DND-41 (cell line): Measurements from ENCODE around the gene ABCC10.

Experiments used
- ATAC-seq: fragments of 200-7000 bp; cut with Tn5 transposase; 3 replicates; pipeline ENCODE4 v1.9.1; 2021; ENCODE audit warnings: low read depth; ENCODE audit not compliant: insufficient read depth
- DNase-seq: peaks from one replicate; pipeline ENCODE4 v3.0.0-alpha.2; 2020
- H2AFZ ChIP-seq: 2 replicates; pipeline ENCODE4 v1.6.0; 2012; ENCODE audit warnings: low read depth, low read length
- H3K27ac ChIP-seq: 2 replicates; pipeline ENCODE4 v1.5.1; 2012; ENCODE audit warnings: low read length, inconsistent platforms
- H3K27me3 ChIP-seq: fragments of 200-600 bp; sonication (generic); 2 replicates; pipeline ENCODE4 v1.6.0; 2012; ENCODE audit warnings: low read length, mild to moderate bottlenecking, inconsistent platforms; ENCODE audit not compliant: insufficient read depth, poor library complexity
- H3K36me3 ChIP-seq: 2 replicates; pipeline ENCODE4 v1.5.1; 2012; ENCODE audit warnings: low read length, inconsistent platforms; ENCODE audit not compliant: insufficient read depth
- H3K4me1 ChIP-seq: 2 replicates; pipeline ENCODE4 v1.5.1; 2012; ENCODE audit warnings: mild to moderate bottlenecking, low read length; ENCODE audit not compliant: insufficient read depth
- H3K4me2 ChIP-seq: 2 replicates; pipeline ENCODE4 v1.6.0; 2012; ENCODE audit warnings: mild to moderate bottlenecking, moderate library complexity, low read length, inconsistent platforms; ENCODE audit not compliant: insufficient read depth
- H3K4me3 ChIP-seq, 2 experiments: fragments of 200-600 bp in 1 of 2; shearing (Covaris generic) in 1 of 2; 2 replicates each; pipeline ENCODE4 v1.5.1; 2012 to 2016; ENCODE audit warnings: inconsistent platforms in 2 of 2, low read length in 2 of 2, mild to moderate bottlenecking in 2 of 2, low read depth in 1 of 2, moderate library complexity in 1 of 2
- H3K79me2 ChIP-seq: 2 replicates; pipeline ENCODE4 v1.6.0; 2012; ENCODE audit warnings: low read length, inconsistent platforms; ENCODE audit not compliant: insufficient read depth
- H3K9ac ChIP-seq: 2 replicates; pipeline ENCODE4 v1.6.0; 2012; ENCODE audit warnings: low read depth, mild to moderate bottlenecking, inconsistent platforms, low read length, moderate library complexity
- H3K9me3 ChIP-seq: 2 replicates; pipeline ENCODE4 v1.5.1; 2012; ENCODE audit warnings: low read length, moderate library complexity, mild to moderate bottlenecking, inconsistent platforms; ENCODE audit not compliant: insufficient read depth, severe bottlenecking
- H4K20me1 ChIP-seq: 2 replicates; pipeline ENCODE4 v1.6.0; 2012; ENCODE audit warnings: low read length; ENCODE audit not compliant: insufficient read depth
- CTCF ChIP-seq: IDR thresholded peaks from 2 replicates; pipeline ENCODE4 v1.5.1; 2012; ENCODE audit warnings: borderline replicate concordance, low read length, moderate library complexity, mild to moderate bottlenecking; ENCODE audit not compliant: poor library complexity, severe bottlenecking; ENCODE audit errors: extremely low read depth
- EZH2 ChIP-seq: IDR thresholded peaks from 3 replicates; pipeline ENCODE4 v1.6.1; 2012; ENCODE audit warnings: borderline replicate concordance, low read depth, mild to moderate bottlenecking, moderate library complexity, low read length, inconsistent platforms; ENCODE audit not compliant: severe bottlenecking

The ABCC10 gene

DNA sequence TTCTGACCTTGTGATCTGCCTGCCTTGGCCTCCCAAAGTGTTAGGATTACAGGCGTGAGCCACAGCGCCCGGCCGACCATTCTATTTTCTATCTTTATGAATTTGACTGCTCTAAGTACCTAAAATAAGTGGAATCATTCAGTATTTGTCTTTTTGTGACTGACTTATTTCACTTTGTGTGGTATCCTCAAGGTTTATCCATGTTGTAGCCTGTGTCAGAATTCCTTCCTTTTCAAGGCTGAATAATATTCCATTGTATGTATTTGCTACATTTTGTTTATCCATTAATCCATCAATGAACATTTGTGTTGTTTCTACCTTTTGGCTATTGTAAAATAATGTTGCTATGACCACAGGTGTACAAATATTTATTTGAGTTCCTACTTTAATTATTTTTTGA lies 45.2 kb downstream of the ABCC10 start:
- DNase-seq (no peak), ATAC-seq (no peak)
- Histone ChIP-seq H3K4me3 (no peak overlapping the region), H3K36me3 (no peaks in the 10 kb centered on the region), H4K20me1 (no peaks in the 10 kb centered on the region), H3K9ac (no peak overlapping the region), H3K27me3 (no peaks in the 10 kb centered on the region), H3K9me3 (no peaks in the 10 kb centered on the region), H3K4me1 (peaks cover 10% of the 10 kb centered on the region), H3K79me2 (peaks cover under 1% of the 10 kb centered on the region; the same call in 1 of the 2 replicates), H3K27ac (no peak overlapping the region), H2AFZ (no peak overlapping the region), H3K4me2 (no peak overlapping the region)
- TF ChIP-seq EZH2 (no peak), CTCF (no peak)

- H3K9ac ChIP-seq: no peak overlapping the region
- no peak for TF ChIP-seq EZH2
- TF ChIP-seq CTCF: no peak
Measured at GRCh38 chr6:43475516-43475915, 48.2 kb downstream of the ABCC10 start.

DNA sequence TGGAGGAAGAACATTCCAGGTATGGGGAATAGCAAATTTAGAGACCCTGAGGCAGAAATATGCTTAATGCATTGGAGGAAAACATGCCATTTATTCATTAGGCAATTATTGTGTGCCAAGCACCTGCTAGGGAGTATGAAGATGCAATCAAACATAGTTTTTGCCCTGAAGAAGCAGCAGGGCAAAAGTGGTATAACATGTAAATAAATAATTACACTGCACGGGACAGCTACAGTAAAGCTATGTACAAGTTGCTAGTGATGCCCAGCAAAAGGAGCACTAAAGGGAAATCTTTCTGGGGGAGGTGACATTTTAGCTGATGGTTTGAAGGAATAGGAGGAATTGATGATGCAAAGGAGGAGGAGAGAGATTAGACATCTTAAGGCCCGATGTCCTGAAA lies 49.4 kb downstream of the ABCC10 start:
- peak overlapping the region; percentile 88 for H3K4me2 ChIP-seq
- ATAC-seq: no peak
- no peak for DNase-seq
- H3K27ac ChIP-seq: no peak overlapping the region
- H3K79me2 ChIP-seq: peaks cover 30% of the 10 kb centered on the region
- peak overlapping the region; percentile 82 to 87; a peak in 3 of 4 replicates for H3K4me3 ChIP-seq
- H3K36me3 ChIP-seq: no peaks in the 10 kb centered on the region
- H3K9me3 ChIP-seq: no peaks in the 10 kb centered on the region
- peak overlapping the region; percentile 85 for H2AFZ ChIP-seq
- peaks cover 28% of the 10 kb centered on the region for H3K4me1 ChIP-seq
- peak overlapping the region; percentile 67 for H3K9ac ChIP-seq
- no peaks in the 10 kb centered on the region for H4K20me1 ChIP-seq
- H3K27me3 ChIP-seq: no peaks in the 10 kb centered on the region
- no peak for TF ChIP-seq CTCF
- no peak for TF ChIP-seq EZH2

More at GRCh38 chr6:43475516-43475915, 48.2 kb downstream of the ABCC10 start:
- no peaks in the 10 kb centered on the region for H3K9me3 ChIP-seq
- H2AFZ ChIP-seq: no peak overlapping the region
- no peak for DNase-seq
- H3K4me1 ChIP-seq: peaks cover 28% of the 10 kb centered on the region
- H3K4me2 ChIP-seq: no peak overlapping the region
- ATAC-seq: no peak
- no peaks in the 10 kb centered on the region for H3K27me3 ChIP-seq
- H3K79me2 ChIP-seq: peaks cover 23% of the 10 kb centered on the region
- H3K4me3 ChIP-seq: no peak overlapping the region
- no peaks in the 10 kb centered on the region for H3K36me3 ChIP-seq
- H3K27ac ChIP-seq: no peak overlapping the region
- no peaks in the 10 kb centered on the region for H4K20me1 ChIP-seq
